Measurements from ENCODE around the gene PCYT1B. TPM values are rescaled to one million over a fixed set of nuclear protein-coding genes. Genes with fewer than 3 reads are reported as not detected.

Gene PCYT1B
- total and polyA plus RNA-seq, 2 experiments from 2014 or later = 5.8 to 14.6 TPM

- TF ChIP-seq CTCF (conservative IDR thresholded peaks at IDR 0.05; ENCODE audit: low read depth in 2 of 2) = no peak
- no peak for TF ChIP-seq EZH2 (IDR thresholded peaks at IDR 0.05; ENCODE audit: low read depth, unreplicated experiment)
- no peak for TF ChIP-seq JUNB (IDR thresholded peaks at IDR 0.05; ENCODE audit: unreplicated experiment)
- no peak for TF ChIP-seq ZNF114 (CRISPR knock-in tag; IDR thresholded peaks at IDR 0.05)
Observed at GRCh38 chrX:24659646-24660045, 12.5 kb upstream of the PCYT1B start (continued).

- no peak overlapping the region for H3K4me3 Mint-ChIP-seq
- no peak overlapping the region for H3K4me3 ChIP-seq
- H3K9me3 Mint-ChIP-seq = no peaks in the 10 kb centered on the region
- H3K79me2 ChIP-seq (replicated peaks; ENCODE audit: insufficient read depth) = no peaks in the 10 kb centered on the region
- peaks cover 13% of the 10 kb centered on the region for H3K4me1 Mint-ChIP-seq
- no peak overlapping the region for H3K27ac ChIP-seq (ENCODE audit: low read depth)
- no peaks in the 10 kb centered on the region for H3K9me2 ChIP-seq (ENCODE audit: insufficient read depth)
- TF ChIP-seq STAT1 (IDR thresholded peaks at IDR 0.05; ENCODE audit: unreplicated experiment) (no peak), EZH2phosphoT487 (IDR thresholded peaks at IDR 0.05; ENCODE audit: unreplicated experiment) (no peak), EZH2 (IDR thresholded peaks at IDR 0.05; ENCODE audit: low read depth, unreplicated experiment) (no peak), NANOG (IDR thresholded peaks at IDR 0.05; ENCODE audit: borderline replicate concordance) (no peak), JUNB (IDR thresholded peaks at IDR 0.05; ENCODE audit: unreplicated experiment) (no peak), ZNF331 (CRISPR knock-in tag; IDR thresholded peaks at IDR 0.05; ENCODE audit: low read depth) (no peak), ZNF462 (CRISPR knock-in tag; IDR thresholded peaks at IDR 0.05) (no peak), ETS1 (IDR thresholded peaks at IDR 0.05) (no peak), ZNF114 (CRISPR knock-in tag; IDR thresholded peaks at IDR 0.05) (no peak), POLR2AphosphoS5 (IDR thresholded peaks at IDR 0.05; ENCODE audit: low read depth) (no peak)
- no peaks in the 10 kb centered on the region for H4K20me1 ChIP-seq (replicated peaks; ENCODE audit: insufficient read depth)
- no peak overlapping the region for H3K4me2 ChIP-seq
- no peak for DNase-seq (ENCODE audit: low spot score)
- no peaks in the 10 kb centered on the region for H3F3A ChIP-seq (replicated peaks; ENCODE audit: low read depth)
- no peak for ATAC-seq
- no peaks in the 10 kb centered on the region for H3K36me3 Mint-ChIP-seq (ENCODE audit: low read depth)
- H3K27ac Mint-ChIP-seq = no peak overlapping the region
- no peaks in the 10 kb centered on the region for H3K27me3 ChIP-seq (ENCODE audit: insufficient read depth)
- no peak overlapping the region for H2AFZ ChIP-seq
- no peaks in the 10 kb centered on the region for H3K36me3 ChIP-seq (ENCODE audit: insufficient read depth)
- no peaks in the 10 kb centered on the region for H3K27me3 Mint-ChIP-seq (ENCODE audit: insufficient read depth, low read depth, poor library complexity)
- H3K4me1 ChIP-seq (ENCODE audit: insufficient read depth) = peaks cover 13% of the 10 kb centered on the region
Observed at GRCh38 chrX:24659106-24659505, 12.0 kb upstream of the PCYT1B start.

Measured in GM23338 (cell line).